Fibroblast of lung (primary cell): ENCODE measurements around the gene LCN9. TPM values are rescaled to one million over a fixed set of nuclear protein-coding genes. Genes with fewer than 3 reads are reported as not detected.

Experiments used
- DNase-seq, 2 donors: peaks; one replicate each; pipeline versions ENCODE4 v3.0.0 to v3.0.0-alpha.2; 2010; ENCODE audit warnings: low read depth in 2 of 2
- H2AFZ ChIP-seq: 2 replicates; pipeline ENCODE4 v1.5.1; 2012; ENCODE audit warnings: low read length, control low read depth, inconsistent platforms
- H3K27ac ChIP-seq: 2 replicates; pipeline ENCODE4 v1.5.1; 2011; ENCODE audit warnings: low read length, control low read depth; ENCODE audit not compliant: insufficient read depth
- H3K27me3 ChIP-seq: 2 replicates; pipeline ENCODE4 v1.5.1; 2011; ENCODE audit warnings: mild to moderate bottlenecking, low read length; ENCODE audit not compliant: control insufficient read depth, insufficient read depth
- H3K36me3 ChIP-seq: 2 replicates; pipeline ENCODE4 v1.5.1; 2011; ENCODE audit warnings: low read length; ENCODE audit not compliant: control insufficient read depth, insufficient read depth
- H3K4me1 ChIP-seq: 2 replicates; pipeline ENCODE4 v1.5.1; 2011; ENCODE audit warnings: low read length; ENCODE audit not compliant: control insufficient read depth, insufficient read depth; ENCODE audit errors: extremely low read depth
- H3K4me2 ChIP-seq: 2 replicates; pipeline ENCODE4 v1.5.1; 2011; ENCODE audit warnings: low read length, control low read depth; ENCODE audit not compliant: insufficient read depth; ENCODE audit errors: extremely low read depth
- H3K4me3 ChIP-seq, 4 experiments: fragments of 200-600 bp in 1 of 4; sonication (generic) in 1 of 4; replicated peaks in 1 of 4; 2 replicates each; pipeline ENCODE4 v1.5.1; 2011 to 2016; ENCODE audit warnings: low read length in 4 of 4, low read depth in 3 of 4, mild to moderate bottlenecking in 3 of 4, control low read depth in 2 of 4, inconsistent platforms in 1 of 4, mixed read lengths in 1 of 4; ENCODE audit not compliant: insufficient read depth in 1 of 4; ENCODE audit errors: control extremely low read depth in 1 of 4
- H3K79me2 ChIP-seq: 2 replicates; pipeline ENCODE4 v1.5.1; 2012; ENCODE audit warnings: mild to moderate bottlenecking, low read length, inconsistent platforms; ENCODE audit not compliant: control insufficient read depth, insufficient read depth
- H3K9ac ChIP-seq: 2 replicates; pipeline ENCODE4 v1.5.1; 2011; ENCODE audit warnings: mild to moderate bottlenecking, low read length, control low read depth; ENCODE audit not compliant: insufficient read depth
- H3K9me3 ChIP-seq: 2 replicates; pipeline ENCODE4 v1.5.1; 2012; ENCODE audit warnings: low read depth, low read length; ENCODE audit not compliant: control insufficient read depth, insufficient read depth
- H4K20me1 ChIP-seq: 2 replicates; pipeline ENCODE4 v1.5.1; 2011; ENCODE audit warnings: low read length; ENCODE audit not compliant: control insufficient read depth, insufficient read depth; ENCODE audit errors: extremely low read depth
- CTCF ChIP-seq, 2 donors: IDR thresholded peaks in 1 of 2; conservative IDR thresholded peaks in 1 of 2; 1 replicate in 1 of 2; 2 replicates in 1 of 2; pipeline ENCODE4 v1.5.1; 2011 to 2012; ENCODE audit warnings: low read length in 2 of 2, control low read depth in 1 of 2, inconsistent platforms in 1 of 2, low read depth in 1 of 2, mild to moderate bottlenecking in 1 of 2
- EZH2 ChIP-seq: IDR thresholded peaks from 2 replicates; pipeline ENCODE4 v1.5.1; 2012; ENCODE audit warnings: low read length, control low read depth, mild to moderate bottlenecking; ENCODE audit errors: missing control alignments
- polyA plus RNA-seq, 2 donors: library from polyadenylated mRNA; depleted of rRNA in 1 of 2; stranded (reverse) in 1 of 2; unstranded in 1 of 2; fragments of >200 nt; gene quantifications; 2 replicates each; pipeline ENCODE4 v1.2.1, GENCODE V29; 2011 to 2012; ENCODE audit warnings: missing spikeins in 1 of 2
- total RNA-seq: library from RNA; depleted of rRNA; stranded (reverse); fragments of >200 nt; gene quantifications from 2 replicates; pipeline ENCODE4 v1.2.1, GENCODE V29; 2014

Gene LCN9
- total and polyA plus RNA-seq, 2 donors (not counting 1 experiment from before 2014, with no cell fraction given), result not detected

- no peaks in the 10 kb centered on the region for H3K27me3 ChIP-seq
- H3K9ac ChIP-seq, result no peak overlapping the region
- no peak overlapping the region for H3K4me3 ChIP-seq
- no peak overlapping the region for H2AFZ ChIP-seq
- TF ChIP-seq CTCF (conservative IDR thresholded peaks at IDR 0.05 in 1 of 2, IDR thresholded peaks at IDR 0.05 in 1 of 2; ENCODE audit: low read depth in 1 of 2, low read length in 2 of 2) (no peak), EZH2 (no peak)
- H3K4me2 ChIP-seq, result no peak overlapping the region
- no peak for DNase-seq
- no peaks in the 10 kb centered on the region for H3K9me3 ChIP-seq
- no peak overlapping the region for H3K27ac ChIP-seq
- no peaks in the 10 kb centered on the region for H3K36me3 ChIP-seq
- no peaks in the 10 kb centered on the region for H3K79me2 ChIP-seq
- no peaks in the 10 kb centered on the region for H4K20me1 ChIP-seq
- H3K4me1 ChIP-seq, result no peaks in the 10 kb centered on the region
Observed at GRCh38 chr9:135696446-135696845, 33.3 kb downstream of the LCN9 start.

GRCh38 chr9:135697226-135697625 is 34.1 kb downstream of the LCN9 start:
- H3K36me3 ChIP-seq, result no peaks in the 10 kb centered on the region
- no peak overlapping the region for H3K4me3 ChIP-seq
- no peaks in the 10 kb centered on the region for H4K20me1 ChIP-seq
- no peaks in the 10 kb centered on the region for H3K79me2 ChIP-seq
- no peak overlapping the region for H3K4me2 ChIP-seq
- H3K4me1 ChIP-seq, result no peaks in the 10 kb centered on the region
- TF ChIP-seq EZH2, result no peak
- no peak for TF ChIP-seq CTCF (conservative IDR thresholded peaks at IDR 0.05 in 1 of 2, IDR thresholded peaks at IDR 0.05 in 1 of 2; ENCODE audit: low read depth in 1 of 2, low read length in 2 of 2)
- DNase-seq, result no peak
- no peak overlapping the region for H2AFZ ChIP-seq
- H3K9ac ChIP-seq, result no peak overlapping the region
- no peaks in the 10 kb centered on the region for H3K9me3 ChIP-seq
- no peaks in the 10 kb centered on the region for H3K27me3 ChIP-seq
- no peak overlapping the region for H3K27ac ChIP-seq

GRCh38 chr9:135698236-135698635 is 35.1 kb downstream of the LCN9 start:
- no peaks in the 10 kb centered on the region for H3K79me2 ChIP-seq
- no peak overlapping the region for H3K27ac ChIP-seq
- no peaks in the 10 kb centered on the region for H3K4me1 ChIP-seq
- TF ChIP-seq EZH2 (no peak), CTCF (conservative IDR thresholded peaks at IDR 0.05 in 1 of 2, IDR thresholded peaks at IDR 0.05 in 1 of 2; ENCODE audit: low read depth in 1 of 2, low read length in 2 of 2) (no peak)
- no peaks in the 10 kb centered on the region for H3K9me3 ChIP-seq
- H4K20me1 ChIP-seq, result no peaks in the 10 kb centered on the region
- no peak overlapping the region for H3K4me3 ChIP-seq
- H2AFZ ChIP-seq, result no peak overlapping the region
- H3K27me3 ChIP-seq, result no peaks in the 10 kb centered on the region
- no peaks in the 10 kb centered on the region for H3K36me3 ChIP-seq
- no peak overlapping the region for H3K4me2 ChIP-seq
- DNase-seq, result no peak
- H3K9ac ChIP-seq, result no peak overlapping the region
